Keratinocyte (primary cell): ENCODE data around the gene RENBP. TPM values are rescaled to one million over a fixed set of nuclear protein-coding genes. Genes with fewer than 3 reads are reported as not detected.

ENCODE experiments used
- DNase-seq: peaks from one replicate; pipeline ENCODE4 v3.0.0-alpha.2; 2011; ENCODE audit warnings: low read depth, missing footprints, low spot score
- FAIRE-seq: peaks from 2 replicates; lab custom pipeline; 2011; peaks lifted over from hg19 to GRCh38; lab: Jason Lieb, UNC
- H2AFZ ChIP-seq: 2 replicates; pipeline ENCODE4 v1.6.0; 2012; ENCODE audit warnings: low read length, control low read depth, inconsistent platforms; ENCODE audit not compliant: control insufficient read depth
- H3K27ac ChIP-seq: 2 replicates; pipeline ENCODE4 v1.5.1; 2011; ENCODE audit warnings: low read length; ENCODE audit not compliant: control insufficient read depth, insufficient read depth
- H3K27me3 ChIP-seq: 3 replicates; pipeline ENCODE4 v1.6.0; 2011; ENCODE audit warnings: low read length; ENCODE audit not compliant: control insufficient read depth, insufficient read depth; ENCODE audit errors: extremely low read depth
- H3K36me3 ChIP-seq, 2 experiments: 2 replicates in 1 of 2; 3 replicates in 1 of 2; pipeline ENCODE4 v1.5.1; 2011; ENCODE audit warnings: low read length in 2 of 2, mild to moderate bottlenecking in 1 of 2; ENCODE audit not compliant: control insufficient read depth in 2 of 2, insufficient read depth in 2 of 2; ENCODE audit errors: extremely low read depth in 1 of 2
- H3K4me1 ChIP-seq: 3 replicates; pipeline ENCODE4 v1.5.1; 2011; ENCODE audit warnings: low read length; ENCODE audit not compliant: control insufficient read depth, insufficient read depth; ENCODE audit errors: extremely low read depth
- H3K4me2 ChIP-seq: 3 replicates; pipeline ENCODE4 v1.6.0; 2011; ENCODE audit warnings: low read depth, low read length; ENCODE audit not compliant: control insufficient read depth, insufficient read depth; ENCODE audit errors: extremely low read depth
- H3K4me3 ChIP-seq, 3 experiments: fragments of 200-600 bp in 1 of 3; sonication (generic) in 1 of 3; 2 replicates in 2 of 3; 3 replicates in 1 of 3; pipeline ENCODE4 v1.5.1; 2011 to 2016; ENCODE audit warnings: low read length in 3 of 3, mild to moderate bottlenecking in 3 of 3, control low read depth in 2 of 3, inconsistent platforms in 1 of 3, low read depth in 1 of 3, mixed read lengths in 1 of 3, mixed run types in 1 of 3, moderate library complexity in 1 of 3; ENCODE audit not compliant: control insufficient read depth in 2 of 3, insufficient read depth in 2 of 3; ENCODE audit errors: extremely low read depth in 1 of 3
- H3K79me2 ChIP-seq: 2 replicates; pipeline ENCODE4 v1.6.0; 2012; ENCODE audit warnings: low read length; ENCODE audit not compliant: control insufficient read depth, insufficient read depth
- H3K9ac ChIP-seq: 3 replicates; pipeline ENCODE4 v1.6.0; 2011; ENCODE audit warnings: low read length; ENCODE audit not compliant: control insufficient read depth, insufficient read depth; ENCODE audit errors: extremely low read depth
- H3K9me1 ChIP-seq: 3 replicates; pipeline ENCODE4 v1.6.0; 2011; ENCODE audit warnings: low read length; ENCODE audit not compliant: control insufficient read depth, insufficient read depth; ENCODE audit errors: extremely low read depth
- H3K9me3 ChIP-seq: 2 replicates; pipeline ENCODE4 v1.5.1; 2012; ENCODE audit warnings: low read depth, low read length; ENCODE audit not compliant: control insufficient read depth
- H4K20me1 ChIP-seq: 3 replicates; pipeline ENCODE4 v1.6.0; 2011; ENCODE audit warnings: low read length; ENCODE audit not compliant: control insufficient read depth, insufficient read depth; ENCODE audit errors: extremely low read depth
- CTCF ChIP-seq, 3 experiments: IDR thresholded peaks in 1 of 3; conservative IDR thresholded peaks in 1 of 3; optimal IDR thresholded peaks in 1 of 3; 2 replicates in 2 of 3; 3 replicates in 1 of 3; pipeline versions ENCODE3 to v1.5.1; 2011; ENCODE audit warnings: low read length in 3 of 3, mild to moderate bottlenecking in 3 of 3, moderate library complexity in 2 of 3, control low read depth in 1 of 3, inconsistent platforms in 1 of 3; ENCODE audit not compliant: insufficient read depth in 2 of 3; ENCODE audit errors: extremely low read depth in 1 of 3
- EZH2 ChIP-seq: IDR thresholded peaks from one replicate; pipeline ENCODE4 v1.6.1; 2012; ENCODE audit warnings: inconsistent platforms, mild to moderate bottlenecking, low read length, moderate library complexity
- dilution Hi-C: fragments of 300-500 bp; cut with MboI; formaldehyde crosslinking; loops from one replicate; pipeline ENCODE4 v1.7.0; 2020; ENCODE audit warnings: low sequenced_read_pairs; ENCODE audit not compliant: extremely low pct_ligation_motif_present
- polyA plus RNA-seq, 5 experiments: library from polyadenylated mRNA; depleted of rRNA in 3 of 5; stranded (reverse) in 3 of 5; stranded (forward) in 1 of 5; unstranded in 1 of 5; fragments of >200 nt; gene quantifications; 1 replicate in 1 of 5; 2 replicates in 3 of 5; 3 replicates in 1 of 5; pipeline versions ENCODE4 v1.2.1 to v1.2.3, GENCODE V29; 2011 to 2012; ENCODE audit warnings: missing spikeins in 2 of 5, low read depth in 1 of 5, low replicate concordance in 1 of 5

RENBP gene
- polyA plus RNA-seq, 1 donor (not counting 4 experiments of a cell fraction or from before 2014, with no cell fraction given): 0.16 TPM

GRCh38 chrX:153970357-153971123 lies 26.1 kb upstream of the RENBP start:
- Histone ChIP-seq H3K9me1 (no peaks in the 10 kb centered on the region), H3K27me3 (no peaks in the 10 kb centered on the region), H3K4me2 (peak overlapping the region; percentile 37), H3K9ac (peak overlapping the region; percentile 99), H4K20me1 (peaks cover 20% of the 10 kb centered on the region), H3K36me3 (peaks cover 0 to 12% of the 10 kb centered on the region in 2 experiments), H3K27ac (peak overlapping the region; percentile 99), H2AFZ (peak overlapping the region; percentile 71), H3K9me3 (no peaks in the 10 kb centered on the region), H3K4me3 (peak overlapping the region; percentile 84 to 91 (median 86)), H3K4me1 (peaks cover 20% of the 10 kb centered on the region), H3K79me2 (peaks cover 64% of the 10 kb centered on the region)
- dilution Hi-C loops: no loop called here
- no peak for FAIRE-seq
- no peak for TF ChIP-seq EZH2
- TF ChIP-seq CTCF (optimal IDR thresholded peaks at IDR 0.05 in 1 of 3, IDR thresholded peaks at IDR 0.05 in 1 of 3, conservative IDR thresholded peaks at IDR 0.05 in 1 of 3; ENCODE audit: extremely low read depth in 1 of 3, insufficient read depth in 2 of 3, low read length in 3 of 3): no peak
- no peak for DNase-seq

GRCh38 chrX:153969904-153970356 lies 25.5 kb upstream of the RENBP start:
- Histone ChIP-seq H3K36me3 (peaks cover 0 to 12% of the 10 kb centered on the region in 2 experiments), H3K4me3 (peak overlapping the region; percentile 70 to 86 (median 84)), H3K79me2 (peaks cover 70% of the 10 kb centered on the region), H3K9ac (peak overlapping the region; percentile 99), H3K27me3 (no peaks in the 10 kb centered on the region), H3K4me2 (peak overlapping the region; percentile 83), H3K27ac (no peak overlapping the region), H2AFZ (no peak overlapping the region), H4K20me1 (peaks cover 20% of the 10 kb centered on the region), H3K9me1 (no peaks in the 10 kb centered on the region), H3K4me1 (peaks cover 20% of the 10 kb centered on the region), H3K9me3 (no peaks in the 10 kb centered on the region)
- dilution Hi-C loops: no loop called here
- DNase-seq (no peak), FAIRE-seq (no peak)
- TF ChIP-seq EZH2 (no peak), CTCF (optimal IDR thresholded peaks at IDR 0.05 in 1 of 3, IDR thresholded peaks at IDR 0.05 in 1 of 3, conservative IDR thresholded peaks at IDR 0.05 in 1 of 3; ENCODE audit: extremely low read depth in 1 of 3, insufficient read depth in 2 of 3, low read length in 3 of 3) (no peak)
